HepG2 (cell line): ENCODE measurements around the gene TPRN. TPM values are rescaled to one million over a fixed set of nuclear protein-coding genes. Genes with fewer than 3 reads are reported as not detected.

Experiments
- ELF3 ChIP-seq: IDR thresholded peaks from 2 replicates; pipeline ENCODE4 v1.6.1; 2016; ENCODE audit warnings: missing genetic modification reagents, missing compliant biosample characterization
- HINFP ChIP-seq: sonication (generic); formaldehyde crosslinking; IDR thresholded peaks from 2 replicates; pipeline ENCODE4 v1.4.0; 2020; ENCODE audit warnings: low read depth, mild to moderate bottlenecking, missing genetic modification reagents
- IRF2 ChIP-seq: IDR thresholded peaks from 2 replicates; pipeline ENCODE4 v1.6.1; 2018; ENCODE audit warnings: missing genetic modification reagents, missing compliant biosample characterization
- IRX3 ChIP-seq: sonication (generic); formaldehyde crosslinking; IDR thresholded peaks from 2 replicates; pipeline ENCODE4 v1.8.1; 2023; ENCODE audit warnings: mild to moderate bottlenecking, low read depth, missing genetic modification reagents, borderline replicate concordance
- LCORL ChIP-seq, 2 experiments: fragments of 450-650 bp in 1 of 2; sonication (generic) in 1 of 2; formaldehyde crosslinking in 1 of 2; IDR thresholded peaks; 2 replicates each; pipeline versions ENCODE4 v1.5.0 to v1.6.1; 2017 to 2020; ENCODE audit warnings: antibody characterized with exemption in 1 of 2, missing genetic modification reagents in 1 of 2
- MAF1 ChIP-seq: sonication (generic); formaldehyde crosslinking; IDR thresholded peaks from 2 replicates; pipeline ENCODE4 v1.5.0; 2020; ENCODE audit warnings: missing genetic modification reagents, borderline replicate concordance
- MED1 ChIP-seq: sonication (generic); formaldehyde crosslinking; IDR thresholded peaks from 2 replicates; pipeline ENCODE4 v1.4.0; 2020; ENCODE audit warnings: missing genetic modification reagents
- NFE2L2 ChIP-seq: fragments of 150-350 bp; IDR thresholded peaks from 2 replicates; pipeline ENCODE4 v1.6.1; 2014; ENCODE audit warnings: low read length
- NONO ChIP-seq, 2 experiments: fragments of 450-650 bp in 1 of 2; sonication (generic) in 1 of 2; formaldehyde crosslinking in 1 of 2; IDR thresholded peaks in 1 of 2; conservative IDR thresholded peaks in 1 of 2; 2 replicates each; pipeline versions ENCODE4 v1.6.1 to v1.8.0; 2017 to 2022; ENCODE audit warnings: mild to moderate bottlenecking in 1 of 2, missing genetic modification reagents in 1 of 2, moderate library complexity in 1 of 2
- NR2F6 ChIP-seq, 2 experiments: IDR thresholded peaks; 2 replicates each; pipeline ENCODE4 v1.6.1; 2016; ENCODE audit warnings: antibody characterized with exemption in 1 of 2, mild to moderate bottlenecking in 1 of 2
- PHF20 ChIP-seq: sonication (generic); formaldehyde crosslinking; IDR thresholded peaks from 2 replicates; pipeline ENCODE4 v1.5.0; 2020; ENCODE audit warnings: mild to moderate bottlenecking, missing genetic modification reagents
- RBM22 ChIP-seq: fragments of 200-400 bp; formaldehyde crosslinking; optimal IDR thresholded peaks from 2 replicates; pipeline ENCODE3; 2017; ENCODE audit warnings: mild to moderate bottlenecking, low read length, moderate library complexity
- SMC3 ChIP-seq: IDR thresholded peaks from 2 replicates; pipeline ENCODE4 v1.6.1; 2011; ENCODE audit warnings: low read length, improper control_type of control experiment
- TAF1 ChIP-seq: sonication (generic); formaldehyde crosslinking; IDR thresholded peaks from 2 replicates; pipeline ENCODE4 v1.4.0; 2020; ENCODE audit warnings: missing genetic modification reagents
- ZFP36L2 ChIP-seq: sonication (generic); formaldehyde crosslinking; IDR thresholded peaks from 2 replicates; pipeline ENCODE4 v1.4.0; 2020; ENCODE audit warnings: missing genetic modification reagents
- ZNF232 ChIP-seq: sonication (generic); formaldehyde crosslinking; IDR thresholded peaks from 2 replicates; pipeline ENCODE4 v1.4.0; 2020; ENCODE audit warnings: missing genetic modification reagents, borderline replicate concordance
- ZNF501 ChIP-seq: sonication (generic); formaldehyde crosslinking; IDR thresholded peaks from 2 replicates; pipeline ENCODE4 v1.5.1; 2020; ENCODE audit warnings: mild to moderate bottlenecking, moderate library complexity, missing genetic modification reagents
- ZNF598 ChIP-seq: sonication (generic); formaldehyde crosslinking; IDR thresholded peaks from 2 replicates; pipeline ENCODE4 v1.5.1; 2020; ENCODE audit warnings: mild to moderate bottlenecking, missing genetic modification reagents, borderline replicate concordance
- ZNF619 ChIP-seq: sonication (generic); formaldehyde crosslinking; IDR thresholded peaks from 2 replicates; pipeline ENCODE4 v1.4.0; 2020; ENCODE audit warnings: mild to moderate bottlenecking, missing genetic modification reagents
- ZNF710 ChIP-seq: sonication (generic); formaldehyde crosslinking; IDR thresholded peaks from 2 replicates; pipeline ENCODE4 v1.5.0; 2020; ENCODE audit warnings: mild to moderate bottlenecking, missing genetic modification reagents, borderline replicate concordance
- polyA plus RNA-seq, 8 experiments: library from polyadenylated mRNA; depleted of rRNA in 3 of 8; stranded (reverse) in 7 of 8; unstranded in 1 of 8; fragments of >200 nt; fragmentation: Illumina TruSeq in 4 of 8; extraction: Trizol in 4 of 8; gene quantifications; 2 replicates each; pipeline versions ENCODE4 v1.2.1 to v1.2.3, GENCODE V29; 2011 to 2016; ENCODE audit warnings: low read depth in 4 of 8, missing spikeins in 1 of 8, mixed read lengths in 1 of 8; ENCODE audit not compliant: insufficient read depth in 1 of 8
- total RNA-seq, 5 experiments: library from RNA; depleted of rRNA; stranded (reverse); fragments of >200 nt; fragmentation: Illumina TruSeq; extraction: Trizol; gene quantifications; 2 replicates each; pipeline ENCODE4 v1.2.3, GENCODE V29; 2016; ENCODE audit warnings: low read depth in 1 of 5
- TF ChIP-seq, protein P1 (sequence below): sonication (generic); formaldehyde crosslinking; IDR thresholded peaks from 2 replicates; pipeline ENCODE4 v1.4.0; 2020; ENCODE audit warnings: mild to moderate bottlenecking, missing genetic modification reagents, borderline replicate concordance

TPRN gene
- total and polyA plus RNA-seq, 2 of the 13 experiments (the other 11 are each of a cell fraction or from before 2014, with no cell fraction given) = 10.1 to 19.2 TPM

GRCh38 chr9:137229903-137230704 is 29.6 kb upstream of the TPRN start (continued):
- TF ChIP-seq ZNF710 (0 out of 2 replicates have a peak, but pooled peaks have one; percentile 15), MAF1 (CRISPR knock-in tag) (no peak), ZNF598 (CRISPR knock-in tag) (no peak), NONO (IDR thresholded peaks at IDR 0.05) (no peak), NONO (CRISPR knock-in tag; conservative IDR thresholded peaks at IDR 0.05) (peak; percentile 89), ZFP36L2 (no peak), ZNF619 (CRISPR knock-in tag) (peak; percentile 71; the same call in 1 of the 2 replicates), HINFP (peak; percentile 26; the same call in 1 of the 2 replicates), PHF20 (CRISPR knock-in tag) (peak; percentile 20), TAF1 (peak; percentile 46; the same call in 1 of the 2 replicates), NR2F6 (IDR thresholded peaks at IDR 0.05) (peak; percentile 68), NR2F6 (CRISPR knock-in tag; IDR thresholded peaks at IDR 0.05) (peak; percentile 72), SMC3 (no peak), RBM22 (no peak), LCORL (IDR thresholded peaks at IDR 0.05) (no peak), LCORL (CRISPR knock-in tag; IDR thresholded peaks at IDR 0.05) (peak; percentile 68), NFE2L2 (no peak), IRX3 (CRISPR knock-in tag) (no peak), MED1 (peak; percentile 48; the same call in 1 of the 2 replicates), IRF2 (CRISPR knock-in tag) (peak; percentile 22; the same call in 1 of the 2 replicates), ELF3 (CRISPR knock-in tag) (peak; percentile 48), ZNF232 (CRISPR knock-in tag) (peak; percentile 16; the same call in 1 of the 2 replicates), ZNF501 (CRISPR knock-in tag) (peak; percentile 91)
- TF ChIP-seq, protein P1, sequence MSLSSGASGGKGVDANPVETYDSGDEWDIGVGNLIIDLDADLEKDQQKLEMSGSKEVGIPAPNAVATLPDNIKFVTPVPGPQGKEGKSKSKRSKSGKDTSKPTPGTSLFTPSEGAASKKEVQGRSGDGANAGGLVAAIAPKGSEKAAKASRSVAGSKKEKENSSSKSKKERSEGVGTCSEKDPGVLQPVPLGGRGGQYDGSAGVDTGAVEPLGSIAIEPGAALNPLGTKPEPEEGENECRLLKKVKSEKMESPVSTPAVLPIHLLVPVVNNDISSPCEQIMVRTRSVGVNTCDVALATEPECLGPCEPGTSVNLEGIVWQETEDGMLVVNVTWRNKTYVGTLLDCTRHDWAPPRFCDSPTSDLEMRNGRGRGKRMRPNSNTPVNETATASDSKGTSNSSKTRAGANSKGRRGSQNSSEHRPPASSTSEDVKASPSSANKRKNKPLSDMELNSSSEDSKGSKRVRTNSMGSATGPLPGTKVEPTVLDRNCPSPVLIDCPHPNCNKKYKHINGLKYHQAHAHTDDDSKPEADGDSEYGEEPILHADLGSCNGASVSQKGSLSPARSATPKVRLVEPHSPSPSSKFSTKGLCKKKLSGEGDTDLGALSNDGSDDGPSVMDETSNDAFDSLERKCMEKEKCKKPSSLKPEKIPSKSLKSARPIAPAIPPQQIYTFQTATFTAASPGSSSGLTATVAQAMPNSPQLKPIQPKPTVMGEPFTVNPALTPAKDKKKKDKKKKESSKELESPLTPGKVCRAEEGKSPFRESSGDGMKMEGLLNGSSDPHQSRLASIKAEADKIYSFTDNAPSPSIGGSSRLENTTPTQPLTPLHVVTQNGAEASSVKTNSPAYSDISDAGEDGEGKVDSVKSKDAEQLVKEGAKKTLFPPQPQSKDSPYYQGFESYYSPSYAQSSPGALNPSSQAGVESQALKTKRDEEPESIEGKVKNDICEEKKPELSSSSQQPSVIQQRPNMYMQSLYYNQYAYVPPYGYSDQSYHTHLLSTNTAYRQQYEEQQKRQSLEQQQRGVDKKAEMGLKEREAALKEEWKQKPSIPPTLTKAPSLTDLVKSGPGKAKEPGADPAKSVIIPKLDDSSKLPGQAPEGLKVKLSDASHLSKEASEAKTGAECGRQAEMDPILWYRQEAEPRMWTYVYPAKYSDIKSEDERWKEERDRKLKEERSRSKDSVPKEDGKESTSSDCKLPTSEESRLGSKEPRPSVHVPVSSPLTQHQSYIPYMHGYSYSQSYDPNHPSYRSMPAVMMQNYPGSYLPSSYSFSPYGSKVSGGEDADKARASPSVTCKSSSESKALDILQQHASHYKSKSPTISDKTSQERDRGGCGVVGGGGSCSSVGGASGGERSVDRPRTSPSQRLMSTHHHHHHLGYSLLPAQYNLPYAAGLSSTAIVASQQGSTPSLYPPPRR (CRISPR knock-in tag) = 0 out of 2 replicates have a peak, but pooled peaks have one; percentile 69
